HL-60 (cell line): ENCODE measurements around the gene CADM2.

Source experiments
- CTCF ChIP-seq: IDR thresholded peaks from one replicate; pipeline ENCODE4 v1.5.1; 2011; ENCODE audit warnings: low read length, control low read depth, inconsistent platforms; ENCODE audit not compliant: insufficient read depth
- GABPA ChIP-seq: IDR thresholded peaks from 2 replicates; pipeline ENCODE4 v1.6.1; 2012; ENCODE audit warnings: low read depth
- POLR2AphosphoS5 ChIP-seq: IDR thresholded peaks from 2 replicates; pipeline ENCODE4 v1.6.1; 2012; ENCODE audit warnings: low read depth
- REST ChIP-seq: IDR thresholded peaks from 2 replicates; pipeline ENCODE4 v1.6.1; 2012; ENCODE audit warnings: low read depth; ENCODE audit not compliant: insufficient replicate concordance

GRCh38 chr3:85244519-85244918 lies 285.7 kb downstream of the CADM2 start:
- no peak for TF ChIP-seq POLR2AphosphoS5
- no peak for TF ChIP-seq CTCF
- TF ChIP-seq GABPA: no peak
- TF ChIP-seq REST: no peak
